Panc1 (cell line): Measurements from ENCODE around the gene SEBOX. TPM values are rescaled to one million over a fixed set of nuclear protein-coding genes. Genes with fewer than 3 reads are reported as not detected.

Experiments
- ATAC-seq: fragments of 200-7000 bp; cut with Tn5 transposase; 2 replicates; pipeline ENCODE4 v1.9.1; 2020; ENCODE audit warnings: mild to moderate bottlenecking, moderate library complexity
- BruUV-seq: library from RNA; stranded (reverse); fragments of 400-500 nt; replicated peaks from 2 replicates; lab custom pipeline; 2021; lab: Mats Ljungman, UMichigan
- CTCF ChIA-PET: fragments of 300-600 bp; sonication (Branson Sonifier 250); formaldehyde crosslinking; loops from one replicate; lab custom pipeline; 2022; ENCODE audit warnings: antibody characterized with exemption; lab: Charles Lee
- POLR2A ChIA-PET: fragments of 300-600 bp; sonication (Branson Sonifier 250); formaldehyde crosslinking; loops from one replicate; lab custom pipeline; 2022; ENCODE audit warnings: antibody characterized with exemption; lab: Charles Lee
- DNase-seq: peaks from one replicate; pipeline ENCODE4 v3.0.0-alpha.2; 2010; ENCODE audit warnings: low read depth, low spot score
- H3K27ac ChIP-seq: 2 replicates; pipeline ENCODE4 v1.5.1; 2011; ENCODE audit warnings: mild to moderate bottlenecking, low read length, inconsistent platforms
- H3K27me3 ChIP-seq: fragments of 200-500 bp; sonication (Bioruptor generic); 2 replicates; pipeline ENCODE4 v1.6.0; 2014; ENCODE audit warnings: low read length, inconsistent platforms; ENCODE audit not compliant: control insufficient read depth, insufficient read depth
- H3K36me3 ChIP-seq: fragments of 200-500 bp; sonication (Bioruptor generic); 2 replicates; pipeline ENCODE4 v1.5.1; 2014; ENCODE audit warnings: inconsistent platforms, mild to moderate bottlenecking, low read length, moderate library complexity; ENCODE audit not compliant: control insufficient read depth, insufficient read depth
- H3K4me1 ChIP-seq: 2 replicates; pipeline ENCODE4 v1.5.1; 2011; ENCODE audit warnings: inconsistent platforms, mild to moderate bottlenecking, low read length, moderate library complexity; ENCODE audit not compliant: control insufficient read depth, insufficient read depth
- H3K4me3 ChIP-seq, 2 experiments: 2 replicates each; pipeline ENCODE4 v1.5.1; 2011 to 2012; ENCODE audit warnings: low read depth in 2 of 2, low read length in 2 of 2, mild to moderate bottlenecking in 2 of 2, inconsistent platforms in 1 of 2, moderate library complexity in 1 of 2
- H3K9me3 ChIP-seq: fragments of 200-500 bp; sonication (Bioruptor generic); 2 replicates; pipeline ENCODE4 v1.5.1; 2014; ENCODE audit warnings: low read depth, mild to moderate bottlenecking, inconsistent platforms, low read length, moderate library complexity; ENCODE audit not compliant: control insufficient read depth, insufficient read depth
- POLR2AphosphoS5 ChIP-seq: IDR thresholded peaks from 2 replicates; pipeline ENCODE4 v1.6.1; 2012; ENCODE audit warnings: mild to moderate bottlenecking, low read depth, low read length, moderate library complexity
- SIN3A ChIP-seq: IDR thresholded peaks from 2 replicates; pipeline ENCODE4 v1.6.1; 2012; ENCODE audit warnings: low read depth, mild to moderate bottlenecking, low read length, moderate library complexity, borderline replicate concordance; ENCODE audit not compliant: insufficient read depth
- TCF7L2 ChIP-seq: IDR thresholded peaks from 2 replicates; pipeline ENCODE4 v1.6.1; 2011; ENCODE audit warnings: mild to moderate bottlenecking, low read depth, low read length, inconsistent platforms
- in situ Hi-C: cut with HindIII; loops from 2 replicates; pipeline ENCODE4 v1.10.0; 2016; ENCODE audit warnings: low sequenced_read_pairs, low pct_unique_long_range_greater_than_20kb
- intact Hi-C: fragments of 100-400 bp; cut with micrococcal nuclease; formaldehyde crosslinking; loops from one replicate; pipeline ENCODE4 v1.10.0; 2022; ENCODE audit not compliant: unreplicated experiment
- total RNA-seq: library from RNA; stranded (reverse); gene quantifications from one replicate; pipeline ENCODE4 v1.2.1, GENCODE V29; 2021; ENCODE audit not compliant: unreplicated experiment
- TF ChIP-seq, protein P1 (sequence below): fragments of 450-650 bp; IDR thresholded peaks from 2 replicates; pipeline ENCODE4 v1.5.1; 2017; ENCODE audit warnings: mild to moderate bottlenecking
- TF ChIP-seq, protein P2 (sequence below), 2 experiments: IDR thresholded peaks; 2 replicates each; pipeline ENCODE4 v1.6.1; 2011 to 2012; ENCODE audit warnings: low read depth in 2 of 2, control low read depth in 1 of 2, low read length in 1 of 2, mild to moderate bottlenecking in 1 of 2, moderate library complexity in 1 of 2; ENCODE audit not compliant: insufficient read depth in 1 of 2

Gene SEBOX
- total RNA-seq, 1 experiment from 2014 or later, result not detected

GRCh38 chr17:28341516-28341915 lies 23.5 kb downstream of the SEBOX start:
- Histone ChIP-seq H3K27ac (no peak overlapping the region), H3K27me3 (no peaks in the 10 kb centered on the region), H3K4me3 (no peak overlapping the region), H3K9me3 (no peaks in the 10 kb centered on the region), H3K4me1 (peaks cover 21% of the 10 kb centered on the region), H3K36me3 (peaks cover 2% of the 10 kb centered on the region; the same call in 1 of the 2 replicates)
- ATAC-seq, result no peak
- DNase-seq, result no peak
- CTCF ChIA-PET, result no interaction called here
- intact Hi-C loops, result no loop called here
- POLR2A ChIA-PET, result no interaction called here
- TF ChIP-seq, protein P1, sequence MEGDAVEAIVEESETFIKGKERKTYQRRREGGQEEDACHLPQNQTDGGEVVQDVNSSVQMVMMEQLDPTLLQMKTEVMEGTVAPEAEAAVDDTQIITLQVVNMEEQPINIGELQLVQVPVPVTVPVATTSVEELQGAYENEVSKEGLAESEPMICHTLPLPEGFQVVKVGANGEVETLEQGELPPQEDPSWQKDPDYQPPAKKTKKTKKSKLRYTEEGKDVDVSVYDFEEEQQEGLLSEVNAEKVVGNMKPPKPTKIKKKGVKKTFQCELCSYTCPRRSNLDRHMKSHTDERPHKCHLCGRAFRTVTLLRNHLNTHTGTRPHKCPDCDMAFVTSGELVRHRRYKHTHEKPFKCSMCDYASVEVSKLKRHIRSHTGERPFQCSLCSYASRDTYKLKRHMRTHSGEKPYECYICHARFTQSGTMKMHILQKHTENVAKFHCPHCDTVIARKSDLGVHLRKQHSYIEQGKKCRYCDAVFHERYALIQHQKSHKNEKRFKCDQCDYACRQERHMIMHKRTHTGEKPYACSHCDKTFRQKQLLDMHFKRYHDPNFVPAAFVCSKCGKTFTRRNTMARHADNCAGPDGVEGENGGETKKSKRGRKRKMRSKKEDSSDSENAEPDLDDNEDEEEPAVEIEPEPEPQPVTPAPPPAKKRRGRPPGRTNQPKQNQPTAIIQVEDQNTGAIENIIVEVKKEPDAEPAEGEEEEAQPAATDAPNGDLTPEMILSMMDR, result no peak
- TF ChIP-seq TCF7L2 (no peak), SIN3A (no peak)
- TF ChIP-seq, protein P2, sequence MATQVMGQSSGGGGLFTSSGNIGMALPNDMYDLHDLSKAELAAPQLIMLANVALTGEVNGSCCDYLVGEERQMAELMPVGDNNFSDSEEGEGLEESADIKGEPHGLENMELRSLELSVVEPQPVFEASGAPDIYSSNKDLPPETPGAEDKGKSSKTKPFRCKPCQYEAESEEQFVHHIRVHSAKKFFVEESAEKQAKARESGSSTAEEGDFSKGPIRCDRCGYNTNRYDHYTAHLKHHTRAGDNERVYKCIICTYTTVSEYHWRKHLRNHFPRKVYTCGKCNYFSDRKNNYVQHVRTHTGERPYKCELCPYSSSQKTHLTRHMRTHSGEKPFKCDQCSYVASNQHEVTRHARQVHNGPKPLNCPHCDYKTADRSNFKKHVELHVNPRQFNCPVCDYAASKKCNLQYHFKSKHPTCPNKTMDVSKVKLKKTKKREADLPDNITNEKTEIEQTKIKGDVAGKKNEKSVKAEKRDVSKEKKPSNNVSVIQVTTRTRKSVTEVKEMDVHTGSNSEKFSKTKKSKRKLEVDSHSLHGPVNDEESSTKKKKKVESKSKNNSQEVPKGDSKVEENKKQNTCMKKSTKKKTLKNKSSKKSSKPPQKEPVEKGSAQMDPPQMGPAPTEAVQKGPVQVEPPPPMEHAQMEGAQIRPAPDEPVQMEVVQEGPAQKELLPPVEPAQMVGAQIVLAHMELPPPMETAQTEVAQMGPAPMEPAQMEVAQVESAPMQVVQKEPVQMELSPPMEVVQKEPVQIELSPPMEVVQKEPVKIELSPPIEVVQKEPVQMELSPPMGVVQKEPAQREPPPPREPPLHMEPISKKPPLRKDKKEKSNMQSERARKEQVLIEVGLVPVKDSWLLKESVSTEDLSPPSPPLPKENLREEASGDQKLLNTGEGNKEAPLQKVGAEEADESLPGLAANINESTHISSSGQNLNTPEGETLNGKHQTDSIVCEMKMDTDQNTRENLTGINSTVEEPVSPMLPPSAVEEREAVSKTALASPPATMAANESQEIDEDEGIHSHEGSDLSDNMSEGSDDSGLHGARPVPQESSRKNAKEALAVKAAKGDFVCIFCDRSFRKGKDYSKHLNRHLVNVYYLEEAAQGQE (IDR thresholded peaks at IDR 0.05; ENCODE audit: insufficient read depth in 1 of 2, low read depth in 2 of 2, low read length in 1 of 2), result no peak
- no TSS peak for BruUV-seq
- in situ Hi-C loops, result no loop called here

DNA sequence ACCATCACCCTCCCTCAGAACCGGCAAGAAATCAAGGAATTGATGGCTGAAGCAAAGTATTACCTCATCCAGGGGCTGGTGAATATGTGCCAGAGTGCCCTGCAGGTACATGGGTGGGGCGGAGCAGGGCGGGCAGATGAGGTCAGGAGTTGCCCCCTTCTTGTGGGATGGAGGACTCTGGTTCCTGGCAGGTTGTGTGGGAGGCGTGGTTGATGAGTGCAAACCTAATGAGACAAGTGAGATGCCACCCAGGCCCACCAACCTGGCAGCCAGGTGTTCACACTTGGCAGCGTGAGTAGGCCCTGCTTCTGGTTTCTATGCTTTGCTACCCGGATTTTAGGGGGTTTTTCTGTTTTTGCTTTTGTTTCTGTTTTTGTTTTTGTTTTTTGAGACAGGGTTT lies 24.6 kb downstream of the SEBOX start:
- in situ Hi-C loops (no loop called here), intact Hi-C loops (no loop called here)
- POLR2A ChIA-PET, result interaction anchor here (0.7 kb wide), 1 partner anchor 641 kb away, joined by 3 read pairs; no protein-coding TSS in a partner anchor
- H3K4me1 ChIP-seq, result peaks cover 16% of the 10 kb centered on the region
- CTCF ChIA-PET, result no interaction called here
- BruUV-seq, result no TSS peak
- no peak overlapping the region for H3K27ac ChIP-seq
- TF ChIP-seq TCF7L2, result no peak
- TF ChIP-seq SIN3A, result no peak
- no peaks in the 10 kb centered on the region; the same call in 1 of the 2 replicates for H3K36me3 ChIP-seq
- no peak overlapping the region for H3K4me3 ChIP-seq
- no peaks in the 10 kb centered on the region for H3K9me3 ChIP-seq
- no peak for ATAC-seq
- no peak for DNase-seq
- no peaks in the 10 kb centered on the region for H3K27me3 ChIP-seq

DNA sequence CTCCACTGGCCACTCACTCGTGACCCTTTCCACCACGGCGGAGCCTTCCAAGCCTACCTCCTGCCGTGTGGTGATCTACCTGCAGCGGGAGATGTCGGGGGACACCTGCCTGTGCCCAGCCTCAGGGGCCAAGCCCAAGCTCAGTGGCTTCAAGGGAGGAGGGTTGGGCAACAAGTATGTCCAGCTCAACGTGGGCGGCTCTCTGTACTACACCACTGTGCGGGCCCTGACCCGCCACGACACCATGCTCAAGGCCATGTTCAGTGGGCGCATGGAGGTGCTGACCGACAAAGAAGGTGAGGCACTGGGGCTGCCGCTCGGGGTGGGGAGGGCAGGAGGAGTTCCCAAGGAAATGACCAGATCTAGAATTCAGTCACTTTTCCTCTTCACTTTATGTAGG lies 25.6 kb downstream of the SEBOX start:
- H3K36me3 ChIP-seq, result no peaks in the 10 kb centered on the region; the same call in 1 of the 2 replicates
- CTCF ChIA-PET, result no interaction called here

More for the DNA sequence above, 25.6 kb downstream of the SEBOX start:
- intact Hi-C loops, result no loop called here
- Histone ChIP-seq H3K4me1 (peaks cover 20% of the 10 kb centered on the region), H3K9me3 (no peaks in the 10 kb centered on the region), H3K27me3 (no peaks in the 10 kb centered on the region), H3K4me3 (no peak overlapping the region), H3K27ac (no peak overlapping the region)
- DNase-seq (no peak), ATAC-seq (no peak)
- BruUV-seq, result no TSS peak
- TF ChIP-seq TCF7L2, result no peak
- TF ChIP-seq, protein P2 (IDR thresholded peaks at IDR 0.05; ENCODE audit: insufficient read depth in 1 of 2, low read depth in 2 of 2, low read length in 1 of 2), result no peak
- no peak for TF ChIP-seq SIN3A
- TF ChIP-seq, protein P1, result no peak
- TF ChIP-seq POLR2AphosphoS5, result no peak
- in situ Hi-C loops, result no loop called here
- POLR2A ChIA-PET, result interaction anchor here (0.7 kb wide), 1 partner anchor 642 kb away, joined by 3 read pairs; no protein-coding TSS in a partner anchor
